Activated CD8-positive, alpha-beta memory T cell treated with anti-CD3 and anti-CD28 coated beads, Interleukin-2, amount 50 U/mL, for 4 hours (primary cell): Measurements from ENCODE around the gene VAV1.
"Not testable (repeated sequence)": the region's sequence is repeated elsewhere in the genome, so short reads cannot be mapped to it uniquely, and the experiment has no call there.

ENCODE experiments used
- DNase-seq: peaks from one replicate; pipeline ENCODE4 v3.0.0-alpha.2; 2020

Gene VAV1

GRCh38 chr19:6790194-6791128 is 18.0 kb downstream of the VAV1 start:
- no peak for DNase-seq

- no peak for DNase-seq
Observed at GRCh38 chr19:6791237-6791636, 18.7 kb downstream of the VAV1 start.

- DNase-seq: no peak
Observed at GRCh38 chr19:6793411-6793810, 20.9 kb downstream of the VAV1 start.

GRCh38 chr19:6793973-6794372 is 21.5 kb downstream of the VAV1 start:
- no peak for DNase-seq

GRCh38 chr19:6794686-6795431 is 22.4 kb downstream of the VAV1 start:
- DNase-seq: no peak

GRCh38 chr19:6796278-6796677 is 23.8 kb downstream of the VAV1 start:
- no peak for DNase-seq

GRCh38 chr19:6797646-6798045 is 25.1 kb downstream of the VAV1 start:
- DNase-seq: no peak

GRCh38 chr19:6800160-6800790 is 27.8 kb downstream of the VAV1 start:
- not testable (repeated sequence) for DNase-seq

GRCh38 chr19:6800991-6801484 is 28.5 kb downstream of the VAV1 start:
- no peak for DNase-seq

- DNase-seq: peak; percentile 81
Observed at GRCh38 chr19:6801485-6802086, 29.1 kb downstream of the VAV1 start.

- peak; percentile 77 for DNase-seq
Observed at GRCh38 chr19:6802336-6803035, 30.0 kb downstream of the VAV1 start.

- no peak for DNase-seq
Observed at GRCh38 chr19:6803036-6803404, 30.5 kb downstream of the VAV1 start.

GRCh38 chr19:6806488-6806887 is 34.0 kb downstream of the VAV1 start:
- no peak for DNase-seq

- no peak for DNase-seq
Observed at GRCh38 chr19:6807291-6807690, 34.8 kb downstream of the VAV1 start.

GRCh38 chr19:6808494-6808893 is 36.0 kb downstream of the VAV1 start:
- no peak for DNase-seq

- no peak for DNase-seq
Observed at GRCh38 chr19:6809262-6809661, 36.8 kb downstream of the VAV1 start.

GRCh38 chr19:6811378-6811777 is 38.9 kb downstream of the VAV1 start:
- no peak for DNase-seq

- DNase-seq: no peak
Observed at GRCh38 chr19:6811906-6812305, 39.4 kb downstream of the VAV1 start.

GRCh38 chr19:6812612-6813011 is 40.1 kb downstream of the VAV1 start:
- DNase-seq: no peak

GRCh38 chr19:6813659-6814058 is 41.2 kb downstream of the VAV1 start:
- no peak for DNase-seq

- DNase-seq: no peak
Observed at GRCh38 chr19:6817179-6817578, 44.7 kb downstream of the VAV1 start.

GRCh38 chr19:6818246-6818645 is 45.7 kb downstream of the VAV1 start:
- DNase-seq: no peak
